Bone marrow (tissue), 2 donors: Measurements from ENCODE around the gene TTF1.

ENCODE experiments used
- DNase-seq, 2 donors: peaks; one replicate each; lab custom pipeline; 2025; lab: John Stamatoyannopoulos, UW

TTF1 gene

GRCh38 chr9:132367613-132368313 is 38.9 kb downstream of the TTF1 start:
- no peak for DNase-seq

- no peak for DNase-seq
These were observed 40.2 kb downstream of the TTF1 start for GRCh38 chr9:132366481-132366880.

- DNase-seq: peak in 1 of 2 donors; percentile 1
These were observed 40.7 kb downstream of the TTF1 start for GRCh38 chr9:132365986-132366385.

GRCh38 chr9:132364068-132364467 is 42.6 kb downstream of the TTF1 start:
- DNase-seq: no peak

- no peak for DNase-seq
These were observed 48.9 kb downstream of the TTF1 start for GRCh38 chr9:132357764-132358163.

GRCh38 chr9:132356324-132356924 is 50.2 kb downstream of the TTF1 start:
- DNase-seq: no peak

- DNase-seq: peak; percentile 83 to 85
These were observed 51.8 kb downstream of the TTF1 start, which contains the start of gene SETX for GRCh38 chr9:132354637-132355355. SETX (minus strand) TSS chr9:132354986; CDS start chr9:132349428, 5,558 bp downstream.

- DNase-seq: no peak
These were observed 55.1 kb downstream of the TTF1 start for GRCh38 chr9:132351404-132352045.

GRCh38 chr9:132350861-132351315 is 55.8 kb downstream of the TTF1 start:
- peak in 1 of 2 donors; percentile 65 for DNase-seq

GRCh38 chr9:132348676-132349075 is 58.0 kb downstream of the TTF1 start:
- DNase-seq: no peak

GRCh38 chr9:132346177-132346576 is 60.5 kb downstream of the TTF1 start:
- DNase-seq: no peak

GRCh38 chr9:132341177-132341840 is 65.3 kb downstream of the TTF1 start:
- DNase-seq: no peak

- DNase-seq: no peak
These were observed 72.3 kb downstream of the TTF1 start for GRCh38 chr9:132334364-132334763.

GRCh38 chr9:132333556-132333955 is 73.1 kb downstream of the TTF1 start:
- no peak for DNase-seq

GRCh38 chr9:132328580-132328979 is 78.1 kb downstream of the TTF1 start:
- DNase-seq: no peak

- no peak for DNase-seq
These were observed 79.1 kb downstream of the TTF1 start for GRCh38 chr9:132327537-132327936.
